Daoy (cell line): ENCODE data around the gene LIMK1. TPM values are rescaled to one million over a fixed set of nuclear protein-coding genes. Genes with fewer than 3 reads are reported as not detected.

ENCODE experiments used
- total RNA-seq: library from RNA; depleted of rRNA; stranded (reverse); fragments of >200 nt; shearing (Covaris generic); gene quantifications from 2 replicates; pipeline ENCODE4 v1.2.3, GENCODE V29; 2014; rRNA removed

Gene LIMK1
- total RNA-seq, 1 experiment from 2014 or later: 52.2 TPM

Other genes with a start within 250 kb of the LIMK1 start
- 0.48 and 2.3 TPM in 2 replicates for gene METTL27, start 241.3 kb upstream of the LIMK1 start, total RNA-seq
- 0.69 and 1.5 TPM in 2 replicates for gene TMEM270, start 222.6 kb upstream of the LIMK1 start, total RNA-seq
- gene ELN, start 55.6 kb upstream of the LIMK1 start, total RNA-seq: 0.06 and 0.23 TPM in 2 replicates
- 328 and 366 TPM in 2 replicates for gene EIF4H, start 90.6 kb downstream of the LIMK1 start, total RNA-seq
- 0.97 and 0.98 TPM in 2 replicates for gene LAT2, start 126.2 kb downstream of the LIMK1 start, total RNA-seq
- gene RFC2, start 170.6 kb downstream of the LIMK1 start, total RNA-seq: 142 and 156 TPM in 2 replicates
- gene CLIP2, start 205.6 kb downstream of the LIMK1 start, total RNA-seq: 33.4 and 41.9 TPM in 2 replicates